ENCODE measurements around the gene ETNPPL.

DNA sequence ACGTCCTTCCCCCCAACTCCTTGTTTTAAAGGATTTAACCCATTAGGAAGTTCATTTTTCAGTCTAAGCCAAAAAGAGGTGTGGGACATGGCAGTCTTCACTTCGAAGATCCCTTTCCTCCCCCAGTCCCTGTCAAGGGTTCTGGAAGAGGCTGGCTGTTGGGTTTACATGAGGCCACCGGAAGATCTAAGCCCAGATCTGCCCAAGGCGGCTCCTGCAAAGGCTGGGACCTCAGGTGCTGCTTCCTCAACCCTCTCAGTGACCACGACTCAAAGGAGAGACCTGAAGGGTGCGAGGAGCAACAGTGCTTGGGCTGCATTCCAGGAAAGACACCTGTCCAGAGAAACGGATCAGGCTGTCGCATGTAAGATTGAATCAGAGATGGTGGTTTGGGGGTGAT lies 23.5 kb upstream of the ETNPPL start:
- TF ChIP-seq CTCF (IDR thresholded peaks at IDR 0.05) (no peak), EZH2phosphoT487 (IDR thresholded peaks at IDR 0.05) (no peak), EZH2 (IDR thresholded peaks at IDR 0.05) (no peak)

Data from neural progenitor cell (in vitro differentiated cells).